ENCODE results near the gene PLD6.

The PLD6 gene

DNA sequence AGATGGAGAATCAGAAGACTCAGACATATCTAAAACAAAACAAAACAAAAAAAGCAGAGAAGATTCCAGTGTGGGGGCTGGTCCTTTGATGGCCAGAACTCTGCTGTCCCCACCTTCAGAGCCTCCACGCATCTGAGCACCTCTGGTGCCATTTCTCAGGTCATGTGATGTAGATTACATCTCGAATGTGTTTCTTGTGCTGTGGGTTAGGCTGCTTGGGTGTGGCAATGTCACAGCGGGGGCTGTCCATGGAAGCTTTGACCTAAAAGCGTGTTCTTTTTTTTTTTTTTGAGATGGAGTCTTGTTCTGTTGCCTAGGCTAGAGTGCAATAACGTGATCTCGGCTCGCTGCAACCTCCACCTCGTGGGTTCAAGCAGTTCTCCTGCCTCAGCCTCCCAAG is 51.2 kb downstream of the PLD6 start:
- H3K4me3 ChIP-seq (ENCODE audit: low read length) = no peak overlapping the region
- no peaks in the 10 kb centered on the region for H3K9me3 ChIP-seq (ENCODE audit: control insufficient read depth, insufficient read depth, low read length)
- TF ChIP-seq, protein P1, sequence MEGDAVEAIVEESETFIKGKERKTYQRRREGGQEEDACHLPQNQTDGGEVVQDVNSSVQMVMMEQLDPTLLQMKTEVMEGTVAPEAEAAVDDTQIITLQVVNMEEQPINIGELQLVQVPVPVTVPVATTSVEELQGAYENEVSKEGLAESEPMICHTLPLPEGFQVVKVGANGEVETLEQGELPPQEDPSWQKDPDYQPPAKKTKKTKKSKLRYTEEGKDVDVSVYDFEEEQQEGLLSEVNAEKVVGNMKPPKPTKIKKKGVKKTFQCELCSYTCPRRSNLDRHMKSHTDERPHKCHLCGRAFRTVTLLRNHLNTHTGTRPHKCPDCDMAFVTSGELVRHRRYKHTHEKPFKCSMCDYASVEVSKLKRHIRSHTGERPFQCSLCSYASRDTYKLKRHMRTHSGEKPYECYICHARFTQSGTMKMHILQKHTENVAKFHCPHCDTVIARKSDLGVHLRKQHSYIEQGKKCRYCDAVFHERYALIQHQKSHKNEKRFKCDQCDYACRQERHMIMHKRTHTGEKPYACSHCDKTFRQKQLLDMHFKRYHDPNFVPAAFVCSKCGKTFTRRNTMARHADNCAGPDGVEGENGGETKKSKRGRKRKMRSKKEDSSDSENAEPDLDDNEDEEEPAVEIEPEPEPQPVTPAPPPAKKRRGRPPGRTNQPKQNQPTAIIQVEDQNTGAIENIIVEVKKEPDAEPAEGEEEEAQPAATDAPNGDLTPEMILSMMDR (IDR thresholded peaks at IDR 0.05; ENCODE audit: low read depth, low read length, poor library complexity, severe bottlenecking) = no peak
- no peak for TF ChIP-seq EZH2phosphoT487 (IDR thresholded peaks at IDR 0.05; ENCODE audit: borderline replicate concordance, low read length)
- H3K4me2 ChIP-seq (ENCODE audit: low read length) = no peak overlapping the region
- no peaks in the 10 kb centered on the region for H3K4me1 ChIP-seq (ENCODE audit: control insufficient read depth, low read length)
- H3F3A ChIP-seq (ENCODE audit: control insufficient read depth, insufficient read depth) = no peaks in the 10 kb centered on the region
- H4K20me1 ChIP-seq (ENCODE audit: control insufficient read depth, insufficient read depth, low read depth, low read length) = no peaks in the 10 kb centered on the region
- H3K79me2 ChIP-seq (ENCODE audit: control insufficient read depth, low read length) = no peaks in the 10 kb centered on the region
- no peaks in the 10 kb centered on the region for H3K9me2 ChIP-seq (replicated peaks; ENCODE audit: control insufficient read depth, low read length)
- H3K27me3 ChIP-seq (ENCODE audit: control insufficient read depth, low read length) = no peaks in the 10 kb centered on the region
- H3K36me3 ChIP-seq (ENCODE audit: control insufficient read depth, low read length) = peaks cover 58% of the 10 kb centered on the region
- H3K27ac ChIP-seq (ENCODE audit: low read depth, low read length) = no peak overlapping the region

DNA sequence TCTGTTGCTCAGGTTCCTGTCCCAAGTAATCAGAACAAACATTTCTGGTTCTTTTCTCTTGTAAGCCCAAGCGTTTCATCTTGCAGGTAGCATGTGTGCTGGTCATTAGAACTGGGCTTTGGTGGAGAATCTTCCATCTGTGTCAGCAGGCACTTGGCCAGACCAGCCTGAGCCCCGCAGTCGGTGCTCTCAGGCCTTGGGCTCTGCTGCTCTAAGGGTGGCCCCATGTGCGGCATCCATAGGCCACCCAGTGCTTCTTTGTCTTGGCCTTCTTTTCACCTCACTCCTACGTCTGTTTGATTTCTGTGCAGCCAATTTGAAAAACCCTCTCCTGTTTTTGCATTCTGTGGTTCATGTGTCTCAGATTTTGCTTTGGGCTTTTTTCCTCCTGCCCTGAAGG is 51.6 kb downstream of the PLD6 start:
- Histone ChIP-seq H3K79me2 (ENCODE audit: control insufficient read depth, low read length) (no peaks in the 10 kb centered on the region), H3K27ac (ENCODE audit: low read depth, low read length) (no peak overlapping the region), H3F3A (ENCODE audit: control insufficient read depth, insufficient read depth) (no peaks in the 10 kb centered on the region), H4K20me1 (ENCODE audit: control insufficient read depth, insufficient read depth, low read depth, low read length) (no peaks in the 10 kb centered on the region), H3K36me3 (ENCODE audit: control insufficient read depth, low read length) (peaks cover 58% of the 10 kb centered on the region), H3K4me3 (ENCODE audit: low read length) (no peak overlapping the region), H3K4me2 (ENCODE audit: low read length) (no peak overlapping the region), H3K9me3 (ENCODE audit: control insufficient read depth, insufficient read depth, low read length) (no peaks in the 10 kb centered on the region), H3K27me3 (ENCODE audit: control insufficient read depth, low read length) (no peaks in the 10 kb centered on the region), H3K4me1 (ENCODE audit: control insufficient read depth, low read length) (no peaks in the 10 kb centered on the region), H3K9me2 (replicated peaks; ENCODE audit: control insufficient read depth, low read length) (no peaks in the 10 kb centered on the region)
- no peak for TF ChIP-seq EZH2phosphoT487 (IDR thresholded peaks at IDR 0.05; ENCODE audit: borderline replicate concordance, low read length)
- TF ChIP-seq, protein P1 (IDR thresholded peaks at IDR 0.05; ENCODE audit: low read depth, low read length, poor library complexity, severe bottlenecking) = no peak

DNA sequence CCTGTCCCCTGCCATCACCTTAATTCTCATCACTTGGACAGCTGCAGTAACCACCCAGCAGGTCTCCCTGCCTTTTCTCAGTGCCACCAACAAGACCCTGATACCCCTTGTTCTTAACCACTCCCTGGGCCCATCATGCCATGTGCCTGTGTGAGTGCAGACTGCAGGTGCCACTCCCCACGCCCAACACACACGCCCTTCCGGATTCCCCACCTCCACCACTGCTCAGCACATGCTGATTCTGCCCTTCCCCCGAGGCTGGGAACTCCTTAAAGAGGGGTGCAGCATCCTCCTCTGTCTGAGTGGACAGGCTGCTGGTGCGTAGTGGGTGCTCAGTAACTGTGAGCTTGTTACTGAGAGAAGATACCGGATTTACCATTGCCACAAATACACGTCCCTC is 52.4 kb downstream of the PLD6 start:
- H3K27ac ChIP-seq (ENCODE audit: low read depth, low read length) = no peak overlapping the region
- H3K9me2 ChIP-seq (replicated peaks; ENCODE audit: control insufficient read depth, low read length) = no peaks in the 10 kb centered on the region
- H3K4me3 ChIP-seq (ENCODE audit: low read length) = no peak overlapping the region
- no peak overlapping the region for H3K4me2 ChIP-seq (ENCODE audit: low read length)
- H3K27me3 ChIP-seq (ENCODE audit: control insufficient read depth, low read length) = no peaks in the 10 kb centered on the region
- H3K79me2 ChIP-seq (ENCODE audit: control insufficient read depth, low read length) = no peaks in the 10 kb centered on the region
- no peaks in the 10 kb centered on the region for H3K4me1 ChIP-seq (ENCODE audit: control insufficient read depth, low read length)
- no peaks in the 10 kb centered on the region for H4K20me1 ChIP-seq (ENCODE audit: control insufficient read depth, insufficient read depth, low read depth, low read length)
- no peaks in the 10 kb centered on the region for H3K9me3 ChIP-seq (ENCODE audit: control insufficient read depth, insufficient read depth, low read length)
- peaks cover 54% of the 10 kb centered on the region for H3K36me3 ChIP-seq (ENCODE audit: control insufficient read depth, low read length)
- TF ChIP-seq, protein P1 (IDR thresholded peaks at IDR 0.05; ENCODE audit: low read depth, low read length, poor library complexity, severe bottlenecking) = no peak
- no peak for TF ChIP-seq EZH2phosphoT487 (IDR thresholded peaks at IDR 0.05; ENCODE audit: borderline replicate concordance, low read length)
- no peaks in the 10 kb centered on the region for H3F3A ChIP-seq (ENCODE audit: control insufficient read depth, insufficient read depth)

DNA sequence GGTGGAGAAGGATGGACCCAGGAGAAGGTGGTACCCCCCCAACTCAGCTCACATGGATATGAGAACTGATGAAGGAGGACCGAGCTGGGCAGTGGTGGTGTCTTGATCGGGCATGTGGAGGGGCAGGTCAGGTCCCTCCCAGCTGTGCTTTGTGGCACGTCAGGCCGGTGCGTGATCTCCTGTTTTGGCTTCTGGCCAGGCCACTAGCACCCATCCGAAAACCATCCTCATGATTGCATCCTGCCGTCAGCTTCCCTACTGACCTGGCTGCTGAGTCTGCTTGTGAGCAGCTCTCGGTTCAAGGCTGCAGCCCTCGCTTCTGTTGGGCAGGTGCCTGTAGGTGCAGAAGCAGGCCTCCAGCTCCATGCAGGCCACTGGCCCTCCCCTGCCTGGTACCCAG is 53.1 kb downstream of the PLD6 start:
- H3K4me2 ChIP-seq (ENCODE audit: low read length) = no peak overlapping the region
- H3K9me2 ChIP-seq (replicated peaks; ENCODE audit: control insufficient read depth, low read length) = no peaks in the 10 kb centered on the region
- H3K27me3 ChIP-seq (ENCODE audit: control insufficient read depth, low read length) = no peaks in the 10 kb centered on the region
- H3K4me3 ChIP-seq (ENCODE audit: low read length) = no peak overlapping the region
- H3K27ac ChIP-seq (ENCODE audit: low read depth, low read length) = no peak overlapping the region
- no peaks in the 10 kb centered on the region for H3F3A ChIP-seq (ENCODE audit: control insufficient read depth, insufficient read depth)
- H3K79me2 ChIP-seq (ENCODE audit: control insufficient read depth, low read length) = no peaks in the 10 kb centered on the region
- H3K9me3 ChIP-seq (ENCODE audit: control insufficient read depth, insufficient read depth, low read length) = no peaks in the 10 kb centered on the region
- H4K20me1 ChIP-seq (ENCODE audit: control insufficient read depth, insufficient read depth, low read depth, low read length) = no peaks in the 10 kb centered on the region
- TF ChIP-seq, protein P1 (IDR thresholded peaks at IDR 0.05; ENCODE audit: low read depth, low read length, poor library complexity, severe bottlenecking) = no peak
- no peak for TF ChIP-seq EZH2phosphoT487 (IDR thresholded peaks at IDR 0.05; ENCODE audit: borderline replicate concordance, low read length)
- H3K4me1 ChIP-seq (ENCODE audit: control insufficient read depth, low read length) = no peaks in the 10 kb centered on the region
- peaks cover 54% of the 10 kb centered on the region for H3K36me3 ChIP-seq (ENCODE audit: control insufficient read depth, low read length)

Data from DOHH2 (cell line).